ENCODE results near the gene TALDO1.

TALDO1 gene

DNA sequence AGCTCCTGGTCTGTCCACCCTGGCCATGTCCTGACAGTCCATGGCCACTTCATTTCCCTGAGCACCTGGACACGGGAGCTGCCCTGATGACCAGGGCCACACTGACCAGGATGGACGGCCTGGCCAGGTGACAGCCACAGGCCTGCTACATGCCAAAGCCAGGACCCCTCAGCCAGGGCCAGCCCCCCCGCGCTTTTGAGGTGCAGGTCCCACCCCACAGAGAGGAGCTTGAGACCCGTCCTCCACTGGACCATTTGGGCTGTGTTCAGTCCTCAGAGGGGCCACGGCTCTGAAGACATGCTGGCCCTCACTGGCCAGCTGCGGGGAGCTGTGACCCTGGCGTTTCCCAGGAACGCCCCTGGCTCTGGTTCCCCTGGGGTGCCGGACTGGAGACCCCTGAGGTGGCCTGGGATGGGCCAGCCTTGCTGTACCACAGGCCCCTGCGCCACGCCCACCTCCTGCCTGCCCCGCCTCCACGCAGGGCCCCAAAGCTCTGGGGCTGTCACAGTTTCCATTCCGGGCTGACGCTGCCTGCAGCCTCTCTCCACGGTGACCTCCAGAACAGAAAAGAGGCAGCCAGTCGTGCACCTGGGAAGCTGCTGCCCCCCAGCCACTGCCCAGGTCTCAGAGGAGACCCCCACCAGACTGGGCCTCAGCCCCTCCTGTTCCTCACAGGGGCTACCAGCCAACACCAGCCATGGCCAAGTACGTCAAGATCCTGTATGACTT, 23.1 kb upstream of the TALDO1 start:
- TF ChIP-seq, protein P1, sequence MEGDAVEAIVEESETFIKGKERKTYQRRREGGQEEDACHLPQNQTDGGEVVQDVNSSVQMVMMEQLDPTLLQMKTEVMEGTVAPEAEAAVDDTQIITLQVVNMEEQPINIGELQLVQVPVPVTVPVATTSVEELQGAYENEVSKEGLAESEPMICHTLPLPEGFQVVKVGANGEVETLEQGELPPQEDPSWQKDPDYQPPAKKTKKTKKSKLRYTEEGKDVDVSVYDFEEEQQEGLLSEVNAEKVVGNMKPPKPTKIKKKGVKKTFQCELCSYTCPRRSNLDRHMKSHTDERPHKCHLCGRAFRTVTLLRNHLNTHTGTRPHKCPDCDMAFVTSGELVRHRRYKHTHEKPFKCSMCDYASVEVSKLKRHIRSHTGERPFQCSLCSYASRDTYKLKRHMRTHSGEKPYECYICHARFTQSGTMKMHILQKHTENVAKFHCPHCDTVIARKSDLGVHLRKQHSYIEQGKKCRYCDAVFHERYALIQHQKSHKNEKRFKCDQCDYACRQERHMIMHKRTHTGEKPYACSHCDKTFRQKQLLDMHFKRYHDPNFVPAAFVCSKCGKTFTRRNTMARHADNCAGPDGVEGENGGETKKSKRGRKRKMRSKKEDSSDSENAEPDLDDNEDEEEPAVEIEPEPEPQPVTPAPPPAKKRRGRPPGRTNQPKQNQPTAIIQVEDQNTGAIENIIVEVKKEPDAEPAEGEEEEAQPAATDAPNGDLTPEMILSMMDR (conservative IDR thresholded peaks at IDR 0.05; ENCODE audit: low read depth, low read length) = no peak
- no peak overlapping the region for H3K4me3 ChIP-seq (ENCODE audit: low read length)
- no peak for DNase-seq (ENCODE audit: low read depth)

DNA sequence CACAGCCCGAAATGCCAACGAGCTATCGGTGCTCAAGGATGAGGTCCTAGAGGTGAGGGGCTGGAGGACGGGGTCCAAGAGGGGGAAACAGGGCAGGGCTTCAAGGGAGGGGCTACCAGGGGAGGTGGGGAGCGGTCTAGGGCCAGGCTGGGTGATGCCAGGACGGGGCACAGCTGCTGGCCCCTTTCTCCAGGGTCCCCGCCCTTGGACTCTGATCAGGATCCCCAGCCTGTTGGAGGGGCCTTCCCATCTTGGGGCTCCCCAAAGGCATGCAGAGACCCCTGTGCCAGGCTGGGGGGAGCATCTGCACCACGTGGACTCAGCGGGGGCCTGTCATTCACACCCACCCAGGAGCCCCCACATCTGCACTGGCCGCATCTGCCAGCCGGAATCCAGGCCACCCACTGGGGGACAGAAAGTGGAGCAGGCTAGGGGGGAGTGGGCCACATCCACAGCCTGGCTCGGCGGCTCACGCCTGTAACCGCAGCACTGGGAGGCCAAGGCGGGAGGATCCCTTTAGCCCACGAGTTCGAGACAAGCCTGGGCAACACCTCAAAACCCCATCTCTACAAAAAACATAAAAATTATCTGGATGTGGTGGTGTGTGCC, 22.4 kb upstream of the TALDO1 start:
- no peak for DNase-seq (ENCODE audit: low read depth)
- H3K4me3 ChIP-seq (ENCODE audit: low read length) = no peak overlapping the region
- TF ChIP-seq, protein P1 (conservative IDR thresholded peaks at IDR 0.05; ENCODE audit: low read depth, low read length) = no peak

DNA sequence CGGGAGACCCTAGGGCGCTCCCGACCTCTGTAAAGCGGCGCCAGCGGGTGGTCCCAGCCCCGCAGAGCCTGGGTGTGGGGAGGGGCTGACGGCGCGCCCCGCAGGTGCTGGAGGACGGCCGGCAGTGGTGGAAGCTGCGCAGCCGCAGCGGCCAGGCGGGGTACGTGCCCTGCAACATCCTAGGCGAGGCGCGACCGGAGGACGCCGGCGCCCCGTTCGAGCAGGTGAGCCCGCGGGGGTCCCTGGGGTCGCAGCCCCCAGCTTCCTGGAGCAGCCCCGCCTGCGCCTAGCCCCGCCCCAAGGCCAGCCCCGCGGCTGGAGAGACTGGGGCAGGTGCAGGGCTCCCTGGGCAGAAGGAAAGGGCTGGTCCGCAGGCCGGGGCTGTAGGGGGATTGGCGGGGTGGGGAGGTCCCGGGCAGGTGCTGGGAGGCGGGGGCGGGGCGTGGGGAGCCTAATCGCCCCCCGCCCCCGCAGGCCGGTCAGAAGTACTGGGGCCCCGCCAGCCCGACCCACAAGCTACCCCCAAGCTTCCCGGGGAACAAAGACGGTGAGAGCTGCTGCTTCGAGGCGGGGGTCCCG, 21.6 kb upstream of the TALDO1 start:
- TF ChIP-seq, protein P1 (conservative IDR thresholded peaks at IDR 0.05; ENCODE audit: low read depth, low read length) = no peak
- no peak for DNase-seq (ENCODE audit: low read depth)
- H3K4me3 ChIP-seq (ENCODE audit: low read length) = no peak overlapping the region

DNA sequence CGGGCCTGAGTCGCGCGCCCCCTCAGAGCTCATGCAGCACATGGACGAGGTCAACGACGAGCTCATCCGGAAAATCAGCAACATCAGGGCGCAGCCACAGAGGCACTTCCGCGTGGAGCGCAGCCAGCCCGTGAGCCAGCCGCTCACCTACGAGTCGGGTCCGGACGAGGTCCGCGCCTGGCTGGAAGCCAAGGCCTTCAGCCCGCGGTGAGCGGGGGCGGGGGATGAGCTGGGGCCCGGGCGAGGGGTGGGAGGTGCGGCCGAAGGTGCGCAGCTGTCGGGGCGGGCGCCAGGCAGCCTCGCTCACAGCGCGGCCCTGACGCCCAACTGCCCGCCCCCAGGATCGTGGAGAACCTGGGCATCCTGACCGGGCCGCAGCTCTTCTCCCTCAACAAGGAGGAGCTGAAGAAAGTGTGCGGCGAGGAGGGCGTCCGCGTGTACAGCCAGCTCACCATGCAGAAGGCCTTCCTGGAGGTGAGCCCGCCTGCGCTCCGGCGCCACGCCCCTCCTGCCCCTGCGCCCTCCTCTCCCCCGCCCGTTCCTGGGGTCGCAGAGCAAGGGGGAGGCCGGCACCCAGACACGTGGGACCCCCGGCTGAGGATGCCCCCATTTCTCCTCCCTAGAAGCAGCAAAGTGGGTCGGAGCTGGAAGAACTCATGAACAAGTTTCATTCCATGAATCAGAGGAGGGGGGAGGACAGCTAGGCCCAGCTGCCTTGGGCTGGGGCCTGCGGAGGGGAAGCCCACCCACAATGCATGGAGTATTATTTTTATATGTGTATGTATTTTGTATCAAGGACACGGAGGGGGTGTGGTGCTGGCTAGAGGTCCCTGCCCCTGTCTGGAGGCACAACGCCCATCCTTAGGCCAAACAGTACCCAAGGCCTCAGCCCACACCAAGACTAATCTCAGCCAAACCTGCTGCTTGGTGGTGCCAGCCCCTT, 20.7 kb upstream of the TALDO1 start:
- TF ChIP-seq, protein P1 (conservative IDR thresholded peaks at IDR 0.05; ENCODE audit: low read depth, low read length) = no peak
- DNase-seq (ENCODE audit: low read depth) = no peak
- no peak overlapping the region for H3K4me3 ChIP-seq (ENCODE audit: low read length)

DNA sequence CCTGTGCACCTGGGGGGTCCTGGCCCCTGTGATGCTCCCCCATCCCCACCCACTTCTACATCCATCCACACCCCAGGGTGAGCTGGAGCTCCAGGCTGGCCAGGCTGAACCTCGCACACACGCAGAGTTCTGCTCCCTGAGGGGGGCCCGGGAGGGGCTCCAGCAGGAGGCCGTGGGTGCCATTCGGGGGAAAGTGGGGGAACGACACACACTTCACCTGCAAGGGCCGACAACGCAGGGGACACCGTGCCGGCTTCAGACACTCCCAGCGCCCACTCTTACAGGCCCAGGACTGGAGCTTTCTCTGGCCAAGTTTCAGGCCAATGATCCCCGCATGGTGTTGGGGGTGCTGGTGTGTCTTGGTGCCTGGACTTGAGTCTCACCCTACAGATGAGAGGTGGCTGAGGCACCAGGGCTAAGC, 20.0 kb upstream of the TALDO1 start:
- DNase-seq (ENCODE audit: low read depth) = no peak
- TF ChIP-seq, protein P1 (conservative IDR thresholded peaks at IDR 0.05; ENCODE audit: low read depth, low read length) = no peak
- H3K4me3 ChIP-seq (ENCODE audit: low read length) = no peak overlapping the region

DNA sequence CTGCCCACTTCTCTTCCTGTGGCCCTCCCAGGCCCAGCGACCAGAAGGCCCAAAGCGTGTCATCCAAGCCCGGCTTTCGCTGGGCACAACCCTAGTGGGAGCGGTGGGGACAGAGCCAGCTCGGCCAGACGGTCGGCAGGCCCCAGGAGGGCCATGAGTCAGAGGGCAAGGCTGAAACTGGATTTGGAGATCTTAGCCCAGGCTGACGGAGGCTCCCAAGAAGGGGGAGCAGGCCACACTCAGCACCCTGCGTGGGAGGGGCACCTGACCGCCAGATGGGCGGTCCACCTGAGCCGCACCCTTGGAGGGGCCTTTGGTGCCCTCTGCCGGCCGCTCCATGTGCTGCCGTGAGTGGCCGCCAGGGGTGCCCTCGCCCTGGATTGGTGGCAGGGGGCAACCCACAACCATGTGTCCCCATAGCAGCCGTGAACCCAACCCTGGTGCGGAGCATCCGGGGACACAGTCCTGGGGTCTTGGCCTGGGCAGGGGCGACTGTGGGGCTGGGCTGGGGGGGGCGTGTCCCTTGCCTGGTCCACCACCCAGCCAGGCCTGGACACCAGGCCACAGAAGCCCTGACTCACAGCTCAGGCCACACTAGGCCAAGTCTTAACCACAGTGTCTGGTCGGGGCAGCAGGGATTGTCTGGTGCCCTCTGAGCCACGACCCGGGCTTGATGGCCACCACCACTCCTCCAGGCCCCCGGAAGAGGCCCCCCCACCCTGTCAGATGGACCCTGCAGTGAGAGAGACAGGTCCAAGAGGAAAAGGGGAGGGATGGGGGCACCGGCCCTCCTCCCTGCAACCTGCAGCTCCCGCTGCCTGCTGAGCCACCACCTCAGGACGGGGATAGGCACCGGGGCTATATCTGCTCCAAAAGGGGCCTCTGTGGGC, 19.2 kb upstream of the TALDO1 start:
- DNase-seq (ENCODE audit: low read depth) = no peak
- TF ChIP-seq, protein P1 (conservative IDR thresholded peaks at IDR 0.05; ENCODE audit: low read depth, low read length) = peak; percentile 98
- no peak overlapping the region for H3K4me3 ChIP-seq (ENCODE audit: low read length)
